Measurements from ENCODE around the gene BCL6B.

DNA sequence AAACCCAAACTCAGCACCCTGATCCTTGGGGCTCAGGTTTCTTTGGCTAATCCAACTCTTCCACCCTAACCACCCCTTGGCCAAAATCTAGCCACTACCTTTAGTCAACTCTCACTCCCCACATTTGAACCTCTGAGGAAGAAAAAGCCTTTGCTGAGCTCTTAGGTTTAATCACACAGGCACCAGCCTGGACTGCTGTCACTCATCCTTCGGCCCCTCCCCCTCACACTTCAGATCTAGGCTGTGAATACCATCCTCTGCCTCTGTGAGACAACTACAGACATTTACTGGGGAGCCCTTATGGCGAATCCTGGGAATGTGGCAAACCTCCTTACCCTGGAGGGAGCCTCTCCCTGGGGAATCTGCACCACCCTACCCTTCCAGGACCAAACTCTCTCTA, 15.7 kb upstream of the BCL6B start:
- TF ChIP-seq CTCF (IDR thresholded peaks at IDR 0.05; ENCODE audit: insufficient read depth, low read depth, low read length) (no peak), EZH2 (IDR thresholded peaks at IDR 0.05; ENCODE audit: insufficient read depth, low read length) (no peak)

Data from astrocyte (in vitro differentiated cells and primary cell).